HG03432 (cell line): ENCODE measurements around the gene AXDND1.
"Not testable (repeated sequence)": the region's sequence is repeated elsewhere in the genome, so short reads cannot be mapped to it uniquely, and the experiment has no call there.

ENCODE experiments used
- ATAC-seq: cut with Tn5 transposase; IDR thresholded peaks from one replicate; pipeline ENCODE4 v1.9.1; 2021; ENCODE audit warnings: mild to moderate bottlenecking, moderate library complexity; ENCODE audit not compliant: unreplicated experiment

AXDND1 gene

GRCh38 chr1:179365342-179366092 is at the start of gene AXDND1:
Gene AXDND1 (plus strand): TSS chr1:179365971. CDS start chr1:179366510, 539 bp downstream.
- ATAC-seq = peak; percentile 98

GRCh38 chr1:179318491-179318890 is 47.3 kb upstream of the AXDND1 start:
- no peak for ATAC-seq

- no peak for ATAC-seq
These were observed 44.1 kb upstream of the AXDND1 start for GRCh38 chr1:179321533-179322216.

- no peak for ATAC-seq
These were observed 43.2 kb upstream of the AXDND1 start for GRCh38 chr1:179322557-179322956.

- no peak for ATAC-seq
These were observed 42.3 kb upstream of the AXDND1 start for GRCh38 chr1:179323436-179323835.

- ATAC-seq = no peak
These were observed 39.9 kb upstream of the AXDND1 start for GRCh38 chr1:179325836-179326235.

- no peak for ATAC-seq
These were observed 39.0 kb upstream of the AXDND1 start for GRCh38 chr1:179326746-179327145.

- ATAC-seq = no peak
These were observed 38.6 kb upstream of the AXDND1 start for GRCh38 chr1:179327196-179327595.

- ATAC-seq = no peak
These were observed 38.1 kb upstream of the AXDND1 start for GRCh38 chr1:179327679-179328078.

GRCh38 chr1:179329862-179330261 is 35.9 kb upstream of the AXDND1 start:
- ATAC-seq = no peak

GRCh38 chr1:179334440-179334839 is 31.3 kb upstream of the AXDND1 start:
- no peak for ATAC-seq

- no peak for ATAC-seq
These were observed 28.5 kb upstream of the AXDND1 start for GRCh38 chr1:179337288-179337687.

- ATAC-seq = no peak
These were observed 27.7 kb upstream of the AXDND1 start for GRCh38 chr1:179337942-179338560.

GRCh38 chr1:179340918-179341317 is 24.9 kb upstream of the AXDND1 start:
- no peak for ATAC-seq

- no peak for ATAC-seq
These were observed 23.7 kb upstream of the AXDND1 start for GRCh38 chr1:179341943-179342547.

GRCh38 chr1:179342740-179343404 is 22.9 kb upstream of the AXDND1 start:
- ATAC-seq = no peak

GRCh38 chr1:179351281-179351680 is 14.5 kb upstream of the AXDND1 start:
- ATAC-seq = no peak

GRCh38 chr1:179352236-179352635 is 13.5 kb upstream of the AXDND1 start:
- no peak for ATAC-seq

GRCh38 chr1:179353546-179353945 is 12.2 kb upstream of the AXDND1 start:
- no peak for ATAC-seq

- ATAC-seq = not testable (repeated sequence)
These were observed 4.1 kb upstream of the AXDND1 start for GRCh38 chr1:179361631-179362030.
